ENCODE data around the gene CARD14.
"Not testable (repeated sequence)": the region's sequence is repeated elsewhere in the genome, so short reads cannot be mapped to it uniquely, and the experiment has no call there.

CARD14 gene

DNA sequence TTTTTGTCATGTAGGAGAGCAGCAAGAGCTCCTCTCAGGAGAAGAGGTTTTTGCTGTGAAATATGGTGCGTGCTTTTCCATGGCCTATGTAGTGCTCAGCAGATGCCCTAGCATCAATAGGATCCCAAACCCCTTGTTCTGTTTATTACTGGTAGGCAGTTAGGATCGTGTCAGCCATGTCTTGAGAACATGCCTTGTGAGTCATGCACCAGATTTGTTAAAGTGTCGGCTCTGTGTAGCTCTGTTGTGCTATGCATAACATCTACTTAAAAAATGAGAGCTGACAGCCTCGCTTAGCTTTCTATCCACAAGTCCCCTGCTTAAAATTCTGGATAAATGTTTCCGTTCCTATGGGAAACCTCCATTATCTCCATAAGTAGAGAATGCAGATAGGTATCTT, 18.5 kb upstream of the CARD14 start:
- DNase-seq: no peak

GRCh38 chr17:80152081-80152702, 17.6 kb upstream of the CARD14 start:
- DNase-seq: peak; percentile 44 to 63

GRCh38 chr17:80153004-80153403, 16.8 kb upstream of the CARD14 start:
- DNase-seq: no peak

- DNase-seq: no peak
Measured at GRCh38 chr17:80154166-80154565, 15.7 kb upstream of the CARD14 start.

GRCh38 chr17:80155600-80155999, 14.2 kb upstream of the CARD14 start:
- DNase-seq: not testable (repeated sequence)

GRCh38 chr17:80158846-80159245, 11.0 kb upstream of the CARD14 start:
- no peak for DNase-seq

GRCh38 chr17:80160536-80160935, 9.3 kb upstream of the CARD14 start:
- no peak for DNase-seq

DNA sequence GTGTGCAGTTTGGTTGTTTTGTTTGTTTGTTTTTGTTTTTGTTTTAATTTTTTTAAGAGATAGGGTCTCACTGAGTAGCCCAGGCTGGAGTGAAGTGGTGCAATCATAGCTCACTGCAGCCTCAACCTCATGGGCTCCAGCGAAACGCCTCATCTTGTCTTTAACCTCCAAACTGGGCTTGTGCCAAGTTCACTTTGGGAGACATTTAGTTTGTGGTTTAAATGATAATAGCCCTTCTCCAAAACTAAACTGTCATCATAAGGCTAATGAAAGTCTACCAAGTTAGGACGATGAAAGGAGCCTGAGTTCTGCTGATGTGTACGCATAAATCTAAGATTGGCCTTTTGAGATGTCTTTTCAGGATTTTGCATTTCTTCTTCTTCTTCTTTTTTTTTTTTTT, 6.5 kb upstream of the CARD14 start:
- no peak for DNase-seq

- DNase-seq: no peak
Measured at GRCh38 chr17:80164185-80164584, 5.6 kb upstream of the CARD14 start.

DNA sequence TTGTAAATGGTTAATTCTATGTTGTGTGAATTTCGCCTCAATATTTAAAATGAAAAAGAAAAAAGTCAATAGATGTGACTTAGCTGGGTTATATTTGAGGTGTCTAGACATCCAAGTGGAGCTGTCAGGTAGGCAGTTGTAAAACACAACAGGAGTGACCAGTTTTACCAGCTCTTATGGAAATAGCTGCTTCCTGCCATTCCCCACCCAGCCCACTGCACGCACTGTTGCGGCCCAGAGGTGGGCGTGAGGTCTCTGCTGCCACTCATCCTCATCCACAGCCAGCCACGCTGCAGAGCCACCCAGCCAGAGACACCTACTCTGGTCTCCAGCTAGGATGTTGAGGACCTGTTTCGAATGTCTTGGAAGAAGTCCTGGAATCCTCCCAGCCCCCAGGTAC, 3.4 kb upstream of the CARD14 start:
- DNase-seq: no peak

DNA sequence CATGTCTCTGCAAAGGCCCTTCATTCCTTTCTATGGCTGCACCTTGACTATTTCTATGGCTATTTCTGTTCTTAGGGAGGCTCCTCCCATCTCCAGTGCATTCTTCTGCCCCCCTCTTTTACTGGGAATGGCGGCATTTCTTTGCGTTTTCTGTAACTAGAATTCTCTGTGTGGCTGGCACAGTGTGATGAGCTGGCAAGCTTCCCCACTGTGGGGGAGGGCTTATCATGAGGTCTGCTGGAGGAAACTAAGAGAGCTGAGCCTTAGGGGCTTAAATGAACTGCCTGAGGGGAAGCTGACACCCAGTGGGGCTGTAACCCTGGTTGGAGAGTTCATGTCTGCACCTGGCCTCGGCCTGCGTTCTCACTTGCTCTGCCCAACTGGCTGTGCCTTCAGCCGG, 1.5 kb upstream of the CARD14 start:
- DNase-seq: no peak

GRCh38 chr17:80169107-80169506, 723 bp upstream of the CARD14 start:
- no peak for DNase-seq

DNA sequence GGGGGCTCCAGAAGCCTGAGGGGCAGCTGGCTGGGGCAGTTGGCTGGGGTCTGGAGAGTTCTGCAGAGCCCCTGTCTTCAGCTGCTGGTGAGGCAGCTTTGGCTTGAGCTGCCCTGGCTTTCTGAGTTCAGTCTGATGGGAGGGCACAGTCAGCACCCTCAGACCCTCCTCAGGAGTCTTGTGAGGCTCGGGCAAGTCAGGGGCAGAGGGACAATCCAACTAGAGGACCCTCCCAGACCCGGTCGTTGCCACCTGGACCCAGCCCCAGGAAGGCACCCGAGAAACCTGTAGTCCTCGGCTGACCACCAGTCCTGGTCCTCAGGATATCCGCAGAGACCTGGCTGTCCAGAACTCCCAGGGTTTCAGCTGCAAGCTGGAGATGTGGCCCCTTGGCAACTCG, 1.9 kb downstream of the CARD14 start:
- no peak for DNase-seq

DNA sequence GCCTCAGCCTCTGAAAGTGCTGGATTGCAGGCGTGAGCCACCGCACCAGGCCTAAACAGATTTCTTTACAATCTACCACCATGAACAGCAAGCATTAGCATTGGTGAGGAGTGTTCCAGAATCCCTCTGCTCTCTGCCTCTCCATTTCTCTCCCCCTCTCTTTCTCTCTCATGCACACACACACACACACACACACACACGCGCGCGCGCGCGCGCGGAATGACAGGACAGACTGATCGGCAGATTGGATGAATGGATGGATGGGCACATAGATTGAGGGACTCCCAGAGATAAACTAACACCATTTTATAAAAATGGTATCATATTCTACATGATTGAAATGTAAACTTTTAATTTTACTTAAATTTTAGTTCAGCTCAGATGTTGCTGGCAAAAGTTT, 3.3 kb downstream of the CARD14 start:
- no peak for DNase-seq

DNA sequence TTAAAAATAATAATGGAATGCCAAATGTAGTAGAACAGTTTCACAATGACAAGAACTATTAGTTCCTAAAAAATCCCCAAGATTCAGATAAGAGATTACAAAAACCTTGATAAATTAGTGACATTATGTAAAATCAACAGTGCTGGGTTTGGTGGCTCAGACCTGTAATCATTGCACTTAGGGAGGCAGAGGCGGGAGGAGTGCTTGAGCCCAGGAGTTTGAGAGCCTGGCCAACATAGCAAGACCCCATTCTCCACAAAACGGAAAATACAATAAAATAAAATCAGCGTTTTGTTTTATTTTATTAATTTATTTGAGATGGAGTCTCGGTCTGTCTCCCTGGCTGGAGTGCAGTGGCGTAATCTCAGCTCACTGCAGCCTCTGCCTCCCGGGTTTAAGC, 4.1 kb downstream of the CARD14 start:
- no peak for DNase-seq

GRCh38 chr17:80176757-80177156, 6.9 kb downstream of the CARD14 start:
- no peak for DNase-seq

GRCh38 chr17:80177986-80178595, 8.3 kb downstream of the CARD14 start:
- no peak for DNase-seq

DNA sequence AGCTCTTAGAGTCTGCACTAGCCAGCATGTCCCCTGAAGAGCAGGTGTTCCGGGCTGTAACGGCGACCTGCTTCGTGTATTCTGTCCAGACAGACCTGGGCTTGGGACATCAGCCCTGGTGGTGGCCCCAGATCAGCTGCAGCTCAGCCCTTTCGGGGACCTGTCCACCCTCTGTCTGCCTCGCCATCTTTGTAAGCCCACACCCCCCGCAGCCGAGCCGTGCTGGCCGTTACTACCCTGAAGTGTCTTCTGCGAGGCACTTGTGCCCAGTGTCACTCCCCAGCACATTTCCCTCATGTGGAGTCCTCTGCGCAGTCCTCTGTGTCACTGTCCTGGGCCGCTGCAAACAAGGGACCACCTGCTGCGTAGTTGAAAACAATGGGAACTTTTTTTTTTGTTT, 10.4 kb downstream of the CARD14 start:
- DNase-seq: no peak

DNA sequence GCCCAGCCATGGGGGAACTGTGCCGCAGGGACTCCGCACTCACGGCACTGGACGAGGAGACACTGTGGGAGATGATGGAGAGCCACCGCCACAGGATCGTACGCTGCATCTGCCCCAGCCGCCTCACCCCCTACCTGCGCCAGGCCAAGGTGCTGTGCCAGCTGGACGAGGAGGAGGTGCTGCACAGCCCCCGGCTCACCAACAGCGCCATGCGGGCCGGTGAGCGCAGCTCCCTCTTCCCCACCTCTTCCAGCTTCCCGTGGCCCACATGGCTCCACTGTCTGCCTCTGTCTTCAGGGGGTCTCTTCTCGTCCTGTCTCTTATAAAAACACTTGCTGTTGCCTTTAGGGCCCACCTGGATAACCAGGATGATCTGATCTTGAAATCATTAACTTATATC, 11.6 kb downstream of the CARD14 start:
- DNase-seq: no peak

GRCh38 chr17:80182118-80182844, 12.5 kb downstream of the CARD14 start:
- DNase-seq: no peak

DNA sequence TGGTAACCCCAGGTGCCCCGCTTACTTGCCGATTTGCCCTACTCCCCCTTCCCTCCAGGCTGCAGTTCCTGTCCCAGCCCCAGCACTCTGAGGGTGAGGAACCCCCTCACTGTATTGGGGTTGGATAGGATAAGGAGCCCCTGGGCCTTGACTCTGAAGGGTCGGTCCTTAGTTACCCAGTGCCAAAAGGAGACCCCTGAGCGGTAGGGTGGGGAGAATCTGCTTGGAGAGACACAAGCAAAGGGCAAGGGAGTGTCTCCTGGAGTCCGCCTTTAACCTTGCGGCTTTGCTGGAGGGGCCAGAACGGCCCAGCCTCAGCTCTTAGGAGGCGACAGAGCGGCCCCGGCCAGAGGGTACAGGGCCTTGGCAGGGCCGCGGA, 13.0 kb downstream of the CARD14 start:
- no peak for DNase-seq

- no peak for DNase-seq
Measured at GRCh38 chr17:80183581-80184422, 14.0 kb downstream of the CARD14 start.

DNA sequence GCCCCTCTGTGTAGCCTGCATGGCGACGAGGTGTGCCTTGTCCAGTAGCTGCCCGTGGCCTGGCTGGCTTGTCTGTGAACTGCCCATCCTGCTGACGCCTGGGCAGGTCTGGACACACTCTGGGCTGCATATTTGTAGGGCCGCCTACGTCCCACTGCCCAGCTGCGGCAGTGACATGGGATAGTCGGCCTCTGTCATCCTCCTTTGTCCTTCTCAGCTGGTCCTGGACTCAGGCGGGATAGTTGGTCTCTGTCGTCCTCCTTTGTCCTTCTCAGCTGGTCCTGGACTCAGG, 14.5 kb downstream of the CARD14 start:
- no peak for DNase-seq

DNA sequence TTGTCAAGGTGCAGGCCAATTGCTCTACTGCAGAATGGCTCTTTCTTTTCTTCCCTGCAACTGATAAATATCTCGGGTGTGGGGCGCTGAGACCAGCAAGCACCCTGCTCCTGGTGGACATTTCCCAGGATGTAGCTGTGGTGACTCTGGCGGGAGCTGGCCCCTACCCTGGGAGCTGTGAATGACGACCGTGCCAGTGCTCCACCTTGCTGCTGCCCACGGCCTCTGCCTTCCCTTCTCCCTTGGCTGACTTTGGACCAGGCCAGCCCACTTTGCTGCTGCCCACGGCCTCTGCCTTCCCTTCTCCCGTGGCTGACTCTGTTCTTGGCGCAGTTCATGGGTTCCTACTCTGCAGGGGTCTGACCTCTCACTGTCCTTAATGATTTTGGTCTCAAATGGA, 16.1 kb downstream of the CARD14 start:
- DNase-seq: no peak

All from AML-193 (cell line).